Stimulated activated CD8-positive, alpha-beta memory T cell treated with anti-CD3 and anti-CD28 coated beads, Interleukin-4, amount 100 ng/mL, for 48 hours (primary cell): ENCODE data around the gene ACSF3.

ENCODE experiments used
- DNase-seq: peaks from one replicate; pipeline ENCODE4 v3.0.0-alpha.2; 2020

The ACSF3 gene

GRCh38 chr16:89114159-89114981, 20.7 kb downstream of the ACSF3 start:
- DNase-seq: peak; percentile 52

GRCh38 chr16:89115216-89115861, 21.7 kb downstream of the ACSF3 start:
- DNase-seq: peak; percentile 85

DNA sequence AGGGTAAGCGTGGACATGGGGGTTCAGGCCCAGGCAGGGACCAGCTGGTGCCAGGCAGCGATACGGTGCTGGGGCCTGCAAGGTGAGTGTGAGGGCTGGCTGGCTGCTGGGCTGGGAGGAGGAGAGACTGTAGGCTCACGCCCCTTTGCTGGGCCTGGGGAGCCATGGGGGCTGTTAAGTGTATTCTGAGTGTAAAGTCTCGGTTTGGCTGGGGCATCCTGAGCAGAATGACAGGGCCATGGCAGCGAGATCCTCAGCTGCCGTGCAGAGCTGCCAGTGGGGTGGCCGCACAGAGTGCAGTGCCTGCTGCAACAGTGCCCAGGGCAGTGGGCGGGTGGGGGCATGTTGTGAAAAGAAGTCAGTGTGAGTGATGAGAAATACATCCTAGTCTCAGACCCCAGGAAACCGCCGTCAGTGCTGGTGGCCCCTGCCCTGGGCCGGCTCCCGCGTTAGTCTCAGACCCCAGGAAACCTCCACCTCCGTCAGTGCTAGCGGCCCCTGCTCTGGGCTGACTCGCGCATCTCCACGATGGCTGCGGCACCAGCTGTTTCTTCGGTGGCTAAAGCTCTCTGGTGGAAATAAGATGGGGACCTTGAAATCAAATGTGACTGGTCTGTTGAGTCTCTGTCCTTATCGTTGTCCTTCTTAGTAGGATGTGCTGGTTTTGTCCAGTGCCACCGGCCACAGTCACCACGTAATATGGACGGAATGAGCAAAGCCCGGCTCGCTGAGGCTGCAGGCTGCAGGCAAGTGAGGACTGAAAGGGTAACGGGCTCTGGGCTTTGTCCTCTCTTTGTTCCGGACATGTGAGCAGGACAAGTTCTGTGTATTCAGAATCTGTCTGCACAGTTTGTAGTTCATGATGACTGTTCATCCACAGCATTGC, 22.9 kb downstream of the ACSF3 start:
- no peak for DNase-seq

- DNase-seq: no peak
Observed at GRCh38 chr16:89117227-89117974, 23.7 kb downstream of the ACSF3 start.

- no peak for DNase-seq
Observed at GRCh38 chr16:89117975-89118289, 24.3 kb downstream of the ACSF3 start.

DNA sequence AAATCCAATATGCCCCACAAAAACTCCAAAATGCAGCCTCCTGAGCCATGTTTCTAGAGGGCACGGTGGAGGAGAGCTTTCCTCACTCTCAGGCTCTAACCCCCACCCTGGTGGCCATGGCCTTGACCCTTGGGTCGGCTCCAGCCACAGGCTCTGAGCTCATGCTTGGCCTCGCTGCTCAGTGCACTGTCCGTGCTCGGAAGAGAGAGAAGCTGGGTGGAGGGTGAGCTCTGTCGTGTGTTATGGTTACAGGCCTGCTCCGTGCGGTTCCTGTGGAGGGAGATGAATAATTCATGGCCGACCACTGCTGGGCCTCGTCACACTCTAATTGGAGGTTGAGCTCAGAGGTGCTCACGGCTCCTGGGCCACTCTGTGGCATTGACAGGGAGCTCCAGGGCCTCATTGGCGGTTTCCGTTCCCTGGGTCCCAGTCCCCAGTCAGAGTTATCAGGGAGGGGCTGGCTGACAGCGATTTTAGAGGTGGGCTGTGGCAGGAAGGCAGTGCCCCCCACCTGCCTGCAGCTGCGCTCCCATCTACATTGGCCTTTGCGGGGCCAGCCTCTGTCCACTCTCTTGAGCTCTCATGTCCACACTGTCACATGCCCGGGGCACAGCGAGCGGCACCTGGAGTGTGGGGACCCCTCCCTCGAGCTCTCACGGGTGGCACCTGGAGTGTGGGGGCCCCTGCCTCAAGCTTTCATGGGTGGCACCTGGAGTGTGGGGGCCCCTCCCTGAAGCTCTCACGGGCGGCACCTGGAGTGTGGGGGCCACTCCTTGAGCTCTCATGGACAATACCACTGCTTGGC, 24.9 kb downstream of the ACSF3 start:
- no peak for DNase-seq

DNA sequence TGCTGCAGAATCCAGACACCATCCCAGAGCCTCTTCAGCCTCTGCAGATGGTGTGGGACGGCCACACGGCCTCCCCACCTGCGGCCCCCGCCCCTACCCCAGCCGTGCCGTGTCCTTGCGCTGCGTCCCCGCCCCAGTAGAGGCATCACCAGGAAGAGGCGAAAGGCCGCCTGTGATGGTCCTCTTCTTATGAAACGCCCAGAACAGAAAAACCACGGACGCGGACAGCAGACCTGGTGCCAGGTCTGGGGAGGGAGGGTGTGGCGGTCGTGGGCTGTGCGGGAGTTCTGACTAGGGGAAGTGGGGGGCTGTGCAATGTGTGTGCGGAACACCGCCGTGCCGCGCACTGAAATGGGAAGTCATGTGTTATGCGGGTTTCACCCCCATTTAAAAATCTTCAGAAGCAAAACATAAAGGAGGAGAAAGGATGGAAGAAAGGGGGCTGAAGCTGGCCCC, 25.5 kb downstream of the ACSF3 start:
- no peak for DNase-seq

DNA sequence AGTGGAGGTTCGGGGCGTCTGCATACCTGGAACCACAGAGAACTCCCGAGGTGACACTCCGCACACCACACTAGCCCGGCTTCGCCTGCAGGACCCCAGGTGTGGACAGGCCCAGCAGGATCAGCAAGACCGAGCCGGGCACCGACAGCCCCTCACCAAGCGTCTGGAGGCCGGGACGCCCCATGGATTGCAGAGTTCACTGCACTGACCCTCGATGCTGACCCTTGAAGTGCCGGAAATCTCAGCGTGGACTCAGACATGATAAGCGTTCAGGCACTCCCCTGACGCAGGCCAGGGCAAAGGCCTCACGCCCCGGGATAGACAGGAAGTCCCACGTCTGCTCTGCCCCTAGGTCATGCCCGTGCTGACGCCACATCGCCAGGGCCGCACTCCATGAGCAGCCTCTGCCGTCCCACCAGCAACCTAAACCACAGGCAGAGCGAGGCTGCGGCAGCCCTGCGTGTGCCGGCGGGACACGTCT, 26.0 kb downstream of the ACSF3 start:
- DNase-seq: no peak

GRCh38 chr16:89120281-89120680, 26.6 kb downstream of the ACSF3 start:
- DNase-seq: no peak

- no peak for DNase-seq
Observed at GRCh38 chr16:89120921-89121351, 27.3 kb downstream of the ACSF3 start.

DNA sequence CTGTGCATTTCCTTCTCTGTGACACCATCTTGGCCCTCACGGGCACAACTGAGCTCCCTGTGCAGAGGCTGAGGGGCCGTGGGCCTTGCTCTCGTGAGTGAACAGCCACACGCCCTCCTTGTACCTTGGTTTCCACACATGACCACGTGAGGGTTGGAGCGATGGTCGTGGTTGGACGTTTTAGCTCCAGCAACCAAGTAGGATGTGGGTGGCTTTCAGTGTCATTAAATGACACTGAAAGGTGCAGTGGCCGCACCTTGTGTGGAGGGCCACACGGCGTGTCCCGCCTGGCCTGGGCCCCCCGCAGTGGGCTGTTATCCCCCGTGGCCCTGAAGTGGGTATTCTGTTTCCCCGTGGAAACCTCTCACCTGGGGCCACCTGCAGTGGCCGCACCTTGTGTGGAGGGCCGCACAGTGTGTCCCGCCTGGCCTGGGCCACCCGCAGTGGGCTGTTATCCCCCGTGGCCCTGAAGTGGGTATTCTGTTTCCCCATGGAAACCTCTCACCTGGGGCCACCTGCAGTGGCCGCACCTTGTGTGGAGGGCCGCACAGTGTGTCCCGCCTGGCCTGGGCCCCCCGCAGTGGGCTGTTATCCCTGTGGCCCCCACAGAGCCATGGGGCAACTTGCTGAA, 28.2 kb downstream of the ACSF3 start:
- no peak for DNase-seq

- no peak for DNase-seq
Observed at GRCh38 chr16:89122322-89122851, 28.7 kb downstream of the ACSF3 start.

- no peak for DNase-seq
Observed at GRCh38 chr16:89123001-89123830, 29.6 kb downstream of the ACSF3 start.

DNA sequence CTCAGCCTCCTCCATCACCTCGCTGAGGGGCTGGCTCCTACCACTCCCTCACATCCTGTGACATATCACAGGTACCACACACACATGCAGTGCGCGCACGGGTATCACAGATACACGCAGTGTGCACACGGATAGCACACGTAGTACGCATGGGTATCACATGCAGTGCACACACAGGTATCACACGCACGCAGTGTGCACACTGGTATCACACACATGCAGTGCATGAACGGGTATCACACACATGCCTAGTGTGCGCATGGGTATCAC, 30.1 kb downstream of the ACSF3 start:
- no peak for DNase-seq

- no peak for DNase-seq
Observed at GRCh38 chr16:89129378-89129777, 35.7 kb downstream of the ACSF3 start.

- DNase-seq: no peak
Observed at GRCh38 chr16:89130448-89130847, 36.8 kb downstream of the ACSF3 start.

- DNase-seq: no peak
Observed at GRCh38 chr16:89131783-89132182, 38.1 kb downstream of the ACSF3 start.

GRCh38 chr16:89132194-89133005, 38.7 kb downstream of the ACSF3 start:
- DNase-seq: no peak

GRCh38 chr16:89133457-89134127, 39.9 kb downstream of the ACSF3 start:
- DNase-seq: no peak
